GM19025 (cell line): Measurements from ENCODE around the gene CADPS.

ENCODE experiments used
- ATAC-seq: cut with Tn5 transposase; IDR thresholded peaks from one replicate; pipeline ENCODE4 v1.9.1; 2021; ENCODE audit warnings: mild to moderate bottlenecking, low read depth, moderate library complexity; ENCODE audit not compliant: unreplicated experiment

CADPS gene

DNA sequence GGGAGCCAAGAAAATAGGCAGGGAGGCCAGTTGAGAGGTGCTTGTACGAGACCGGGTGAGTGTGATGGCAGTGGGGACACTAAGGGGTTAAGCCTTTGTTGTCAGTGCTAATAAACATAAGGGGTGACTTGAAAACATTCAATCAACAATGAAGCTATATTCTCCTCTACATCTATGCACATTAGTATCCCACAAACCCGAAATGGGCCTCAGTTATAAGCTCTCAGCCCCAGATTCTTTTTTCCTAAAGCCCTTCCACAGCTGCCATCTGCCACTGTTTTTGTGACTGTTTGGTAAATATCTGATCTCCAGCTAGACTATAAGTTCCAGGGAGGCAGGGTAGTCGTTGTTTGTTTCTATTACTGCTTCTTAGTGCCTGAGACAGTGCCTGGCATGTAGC is 118.2 kb downstream of the CADPS start:
- ATAC-seq = no peak

DNA sequence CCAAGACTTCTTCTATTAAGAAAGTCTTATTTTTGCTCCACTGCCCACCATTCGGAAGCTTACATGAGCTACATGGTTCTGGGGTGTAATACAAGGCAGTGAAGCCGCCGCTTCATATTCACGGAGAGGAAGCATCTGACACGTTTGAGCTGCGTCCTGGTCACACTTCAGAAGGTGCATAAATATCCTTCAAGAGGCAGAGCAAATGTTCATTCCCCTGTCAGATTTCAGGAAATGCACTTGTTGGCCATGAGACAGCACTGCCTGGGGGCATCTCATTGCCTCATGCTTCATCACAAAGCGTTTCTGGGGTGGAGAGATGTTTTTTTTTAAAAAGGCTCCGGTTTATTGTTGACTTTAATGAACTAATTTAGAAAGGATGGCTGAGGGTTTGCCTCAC is 119.9 kb downstream of the CADPS start:
- ATAC-seq = no peak

DNA sequence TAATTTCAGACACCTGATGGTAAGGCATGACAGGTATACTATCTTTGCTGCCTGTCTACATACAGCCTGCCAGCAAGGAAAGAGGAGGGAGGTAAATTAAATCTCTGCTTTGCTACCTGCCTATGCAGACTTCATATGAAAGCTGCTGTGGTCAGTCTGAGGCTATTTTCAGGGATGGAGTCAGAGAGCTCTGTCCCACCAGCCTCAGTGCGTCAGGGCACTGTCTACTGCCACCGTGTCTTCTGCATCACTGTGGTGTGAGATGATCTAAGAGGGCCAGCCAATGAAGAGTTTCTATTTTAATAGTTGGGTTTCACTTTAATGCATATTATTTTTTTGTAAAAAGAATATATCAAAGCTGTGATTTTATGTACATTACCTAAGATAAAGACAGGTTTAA is 125.6 kb downstream of the CADPS start:
- ATAC-seq = no peak

DNA sequence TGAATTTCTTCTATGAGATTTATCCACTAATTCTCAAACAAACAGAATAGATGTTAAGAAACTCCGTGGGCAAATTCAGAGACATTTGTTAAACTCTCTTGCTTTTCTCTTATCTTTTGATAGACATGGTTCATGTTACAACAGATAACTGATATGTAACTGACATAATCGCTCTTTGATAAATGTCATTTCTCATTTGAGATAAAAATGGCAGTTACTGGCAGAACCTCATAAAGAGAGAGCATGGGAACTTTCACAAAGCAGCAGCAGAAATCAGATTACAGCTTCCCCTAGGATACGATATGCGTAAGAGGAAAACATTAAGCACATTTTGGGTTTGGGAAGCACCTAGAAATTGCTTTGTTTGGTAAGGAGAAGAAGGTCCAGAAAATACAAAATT is 126.1 kb downstream of the CADPS start:
- no peak for ATAC-seq

GRCh38 chr3:62737449-62737848 is 137.8 kb downstream of the CADPS start:
- no peak for ATAC-seq

- no peak for ATAC-seq
Observed at GRCh38 chr3:62735510-62735909, 139.7 kb downstream of the CADPS start.

GRCh38 chr3:62732183-62732904 is 142.9 kb downstream of the CADPS start:
- no peak for ATAC-seq

DNA sequence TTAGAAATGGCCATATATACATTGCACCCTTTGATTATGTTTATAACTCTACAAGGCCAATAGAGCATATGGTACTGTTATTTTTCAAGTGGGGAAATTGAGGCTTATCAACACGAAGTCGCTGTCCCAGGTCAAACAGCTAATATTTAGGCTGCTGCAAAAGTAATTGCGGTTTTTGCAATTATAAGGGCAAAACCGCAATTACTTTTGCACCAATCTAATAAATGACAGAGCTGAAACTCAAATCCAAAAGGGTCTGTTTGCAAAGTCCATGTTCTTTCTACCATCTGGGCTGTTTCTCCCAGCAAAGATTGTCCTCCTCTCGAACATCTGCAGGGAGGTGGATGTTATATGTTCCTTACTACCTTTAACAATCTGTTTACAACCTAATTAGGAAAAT is 147.2 kb downstream of the CADPS start:
- ATAC-seq = no peak

DNA sequence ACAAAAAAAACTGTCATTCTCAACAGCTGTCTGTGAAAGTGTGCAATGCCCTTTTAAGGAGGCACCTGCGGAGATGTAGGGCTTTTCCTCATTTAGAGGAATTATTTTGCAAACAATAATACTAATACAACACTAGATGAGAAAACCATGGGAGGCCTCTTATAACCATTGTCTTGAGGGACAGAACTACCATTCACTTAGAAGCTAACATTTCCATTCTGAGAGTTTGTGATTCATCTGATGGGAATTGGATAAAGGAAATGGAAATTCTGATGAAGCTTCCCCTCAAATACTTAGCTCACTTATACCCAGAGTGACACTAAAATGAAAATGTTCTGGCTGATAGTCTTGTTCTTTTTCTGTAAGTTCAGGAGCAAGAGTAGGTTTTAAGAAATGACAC is 147.7 kb downstream of the CADPS start:
- ATAC-seq = no peak

- ATAC-seq = no peak
Observed at GRCh38 chr3:62724503-62724902, 150.7 kb downstream of the CADPS start.

DNA sequence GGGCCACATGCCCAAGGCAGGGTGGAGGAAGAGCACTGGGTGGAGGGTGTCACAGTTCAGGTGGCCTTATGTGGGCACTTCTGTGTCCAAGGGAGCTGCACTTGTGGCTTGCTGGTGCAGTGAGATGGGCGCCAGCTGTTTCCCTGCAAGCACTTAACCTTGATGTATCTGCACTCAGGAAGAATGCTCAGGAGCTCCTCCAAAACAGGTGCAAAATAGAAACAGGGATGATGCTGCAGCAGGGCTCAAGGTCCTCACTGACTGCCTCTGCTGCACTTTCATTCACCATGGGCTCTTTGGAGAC is 151.3 kb downstream of the CADPS start:
- ATAC-seq = no peak

- no peak for ATAC-seq
Observed at GRCh38 chr3:62723166-62723913, 151.9 kb downstream of the CADPS start.

DNA sequence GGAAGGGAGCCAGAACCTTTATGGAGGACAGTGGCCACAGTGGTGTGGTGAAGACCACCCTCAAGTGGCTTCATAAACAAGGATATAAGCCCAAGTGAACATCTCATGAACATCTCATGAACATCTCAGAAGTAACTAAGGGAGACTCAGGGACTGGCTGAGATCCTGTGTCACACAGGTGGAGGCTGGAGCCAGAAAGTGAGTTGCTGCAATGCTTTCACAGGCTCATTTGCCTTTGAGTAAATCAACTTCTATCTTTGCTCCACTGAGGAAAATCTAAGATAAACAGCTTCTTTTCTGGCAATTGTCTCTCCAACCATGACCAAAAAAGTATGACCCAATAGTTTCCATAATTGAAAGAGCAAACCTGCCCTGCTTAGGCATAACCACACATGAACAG is 152.9 kb downstream of the CADPS start:
- ATAC-seq = no peak

DNA sequence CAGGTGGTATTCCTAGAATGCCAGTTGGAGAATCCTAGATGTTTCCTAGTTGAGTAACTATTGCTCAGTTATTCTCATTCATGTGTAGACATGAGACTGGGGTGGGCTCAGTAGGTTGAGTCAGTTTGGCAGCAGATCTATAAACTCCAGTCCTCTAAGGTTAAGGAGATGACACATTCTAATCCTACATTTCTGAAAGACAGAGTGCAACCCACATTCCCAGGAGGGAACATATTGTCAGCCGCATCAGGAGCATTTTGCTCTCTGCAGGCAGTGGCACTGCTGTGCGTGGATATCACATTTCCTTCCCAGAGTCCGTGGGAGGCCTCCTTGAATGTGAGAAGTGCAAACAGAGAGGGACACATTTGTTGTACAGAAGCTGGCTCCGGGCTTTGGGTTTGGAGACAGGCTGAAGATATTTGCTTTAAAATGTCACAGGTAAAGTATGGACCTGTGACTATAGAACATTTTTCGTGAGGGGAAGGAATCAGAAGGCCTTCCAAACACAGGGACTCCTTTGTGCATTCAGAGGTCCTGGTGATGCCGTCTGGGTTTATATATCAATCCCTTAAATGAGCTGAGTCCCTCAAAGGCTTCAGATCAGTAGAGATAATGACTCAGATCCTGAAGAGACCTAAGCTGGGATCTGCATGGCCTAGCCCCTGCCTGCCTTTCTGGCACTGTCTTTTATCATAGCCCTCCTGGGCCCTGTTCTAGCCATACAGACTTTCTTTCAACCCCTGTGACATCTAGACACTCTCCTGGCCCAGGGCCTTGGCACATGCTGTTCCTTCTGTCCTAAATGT is 156.5 kb downstream of the CADPS start:
- ATAC-seq = no peak

DNA sequence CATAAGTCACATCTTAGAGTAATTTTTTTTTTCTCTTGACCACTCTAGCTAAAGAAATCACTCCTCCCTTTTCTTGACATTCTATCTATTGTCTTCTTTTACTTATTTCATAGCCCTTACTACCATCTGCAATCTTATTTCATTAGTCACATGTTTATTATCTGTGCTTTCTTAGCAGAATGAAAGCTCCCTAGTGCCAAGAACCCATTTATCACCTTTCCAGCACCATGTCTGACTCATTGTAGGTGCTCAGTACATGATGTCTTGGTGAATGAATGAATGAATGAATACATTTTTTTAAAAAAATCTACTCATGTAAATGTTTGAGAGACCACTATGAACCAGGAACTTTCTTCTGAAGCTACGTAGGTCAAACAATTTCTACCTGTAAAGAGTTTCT is 157.2 kb downstream of the CADPS start:
- ATAC-seq = no peak

- no peak for ATAC-seq
Observed at GRCh38 chr3:62712746-62713145, 162.5 kb downstream of the CADPS start.

- ATAC-seq = no peak
Observed at GRCh38 chr3:62710751-62711150, 164.5 kb downstream of the CADPS start.

- ATAC-seq = no peak
Observed at GRCh38 chr3:62708638-62709373, 166.4 kb downstream of the CADPS start.

GRCh38 chr3:62705721-62706120 is 169.5 kb downstream of the CADPS start:
- no peak for ATAC-seq

DNA sequence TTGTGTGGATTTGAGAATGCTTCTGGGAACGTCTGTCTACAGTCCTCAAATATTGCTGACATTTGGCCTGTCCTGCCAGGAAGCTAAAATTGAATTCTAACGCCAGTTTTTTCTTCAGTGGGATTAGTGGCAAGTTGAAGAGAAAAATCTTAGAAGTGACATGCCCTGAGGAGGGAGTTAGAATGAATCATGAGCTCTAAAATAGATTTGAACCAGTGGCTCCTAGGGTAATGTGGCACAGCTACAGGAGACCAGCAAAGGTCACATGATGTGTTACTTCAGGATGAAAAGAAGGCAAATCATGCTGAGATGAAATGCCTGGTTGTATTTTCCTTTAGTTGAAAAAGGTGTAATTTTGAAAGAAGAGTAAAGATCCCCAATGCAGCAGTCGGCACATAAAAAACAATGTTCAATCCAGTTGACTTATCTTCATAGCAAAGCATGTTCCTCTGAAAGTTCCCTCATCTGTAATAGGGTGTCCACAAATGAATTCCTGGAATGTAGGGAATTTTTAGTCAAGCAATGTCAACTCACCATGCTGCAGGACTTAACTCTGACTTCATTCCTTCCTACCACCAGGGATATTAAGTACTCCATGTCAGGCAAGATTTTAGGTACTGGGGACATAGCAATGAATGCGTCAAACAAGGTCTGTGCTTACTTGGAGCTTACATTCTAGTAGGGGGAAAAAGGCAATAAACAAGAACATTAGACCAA is 171.6 kb downstream of the CADPS start:
- ATAC-seq = no peak
